Activated CD8-positive, alpha-beta memory T cell treated with anti-CD3 and anti-CD28 coated beads for 48 hours (primary cell): ENCODE results near the gene ZW10.
"Not testable (repeated sequence)": the region's sequence is repeated elsewhere in the genome, so short reads cannot be mapped to it uniquely, and the experiment has no call there.

Experiments
- DNase-seq, 3 experiments: peaks; one replicate each; pipeline ENCODE4 v3.0.0-alpha.2; 2020; ENCODE audit warnings: low read depth in 2 of 3, low spot score in 2 of 3

ZW10 gene

GRCh38 chr11:113773416-113774173 lies at the start of gene ZW10:
Gene ZW10, minus strand, starts transcription at chr11:113773692. Its CDS starts 26 bp downstream, at chr11:113773666.
- peak; percentile 69 to 84 (median 76) for DNase-seq

GRCh38 chr11:113818426-113818825 lies 44.9 kb upstream of the ZW10 start:
- DNase-seq = no peak

- no peak for DNase-seq
These were observed 44.1 kb upstream of the ZW10 start for GRCh38 chr11:113817626-113818025.

- no peak for DNase-seq
These were observed 43.7 kb upstream of the ZW10 start for GRCh38 chr11:113817162-113817561.

- no peak for DNase-seq
These were observed 40.7 kb upstream of the ZW10 start for GRCh38 chr11:113814181-113814580.

- no peak for DNase-seq
These were observed 35.4 kb upstream of the ZW10 start for GRCh38 chr11:113808931-113809330.

- DNase-seq = no peak
These were observed 32.9 kb upstream of the ZW10 start for GRCh38 chr11:113806406-113806805.

GRCh38 chr11:113805640-113806039 lies 32.1 kb upstream of the ZW10 start:
- DNase-seq = no peak

GRCh38 chr11:113802621-113803020 lies 29.1 kb upstream of the ZW10 start:
- DNase-seq = no peak

GRCh38 chr11:113796663-113797259 lies 23.3 kb upstream of the ZW10 start:
- no peak for DNase-seq

- DNase-seq = no peak
These were observed 16.3 kb upstream of the ZW10 start for GRCh38 chr11:113789675-113790320.

GRCh38 chr11:113789016-113789415 lies 15.5 kb upstream of the ZW10 start:
- DNase-seq = not testable (repeated sequence)

GRCh38 chr11:113782134-113782533 lies 8.6 kb upstream of the ZW10 start:
- DNase-seq = no peak

- no peak for DNase-seq
These were observed 8.2 kb upstream of the ZW10 start for GRCh38 chr11:113781682-113782081.

GRCh38 chr11:113779496-113779895 lies 6.0 kb upstream of the ZW10 start, which contains the start of gene CLDN25:
Gene CLDN25, plus strand, starts transcription at chr11:113779796. Its CDS starts 0 bp downstream, at chr11:113779796.
- no peak for DNase-seq

GRCh38 chr11:113778111-113778910 lies 4.8 kb upstream of the ZW10 start:
- no peak for DNase-seq

GRCh38 chr11:113774174-113774503 lies 647 bp upstream of the ZW10 start:
- no peak for DNase-seq

- peak in 1 of 3 experiments; percentile 11 for DNase-seq
These were observed 438 bp downstream of the ZW10 start for GRCh38 chr11:113773092-113773415.

GRCh38 chr11:113771964-113772363 lies 1.5 kb downstream of the ZW10 start:
- DNase-seq = no peak

GRCh38 chr11:113764527-113765219 lies 8.8 kb downstream of the ZW10 start:
- no peak for DNase-seq

GRCh38 chr11:113763040-113763439 lies 10.5 kb downstream of the ZW10 start:
- not testable (repeated sequence) for DNase-seq
